Gastrocnemius medialis (tissue), 4 donors: Measurements from ENCODE around the gene MTF1. TPM values are rescaled to one million over a fixed set of nuclear protein-coding genes. Genes with fewer than 3 reads are reported as not detected.

Source experiments
- ATAC-seq, 2 donors: fragments of 150-250 bp; one replicate each; pipeline ENCODE4 v1.9.1; 2016
- DNase-seq, 2 donors: peaks; one replicate each; pipeline ENCODE4 v3.0.0-alpha.2; 2019
- H3K27ac ChIP-seq, 4 donors: fragments of 200-600 bp; sonication (generic); 1 replicate in 1 of 4; 2 replicates in 3 of 4; pipeline ENCODE4 v1.5.1; 2016 to 2018; ENCODE audit warnings: mild to moderate bottlenecking in 2 of 4, moderate library complexity in 1 of 4
- H3K27me3 ChIP-seq, 3 donors: fragments of 200-600 bp; sonication (generic) in 2 of 3; 1 replicate in 1 of 3; 2 replicates in 2 of 3; pipeline versions ENCODE4 v1.5.1 to v1.6.0; 2016 to 2019; ENCODE audit warnings: mild to moderate bottlenecking in 1 of 3, moderate library complexity in 1 of 3
- H3K36me3 ChIP-seq, 2 donors: fragments of 200-600 bp; sonication (generic) in 1 of 2; one replicate each; pipeline ENCODE4 v1.5.1; 2017 to 2018
- H3K4me1 ChIP-seq, 2 donors: fragments of 200-600 bp; sonication (generic) in 1 of 2; one replicate each; pipeline ENCODE4 v1.5.1; 2016 to 2017; ENCODE audit warnings: mild to moderate bottlenecking in 2 of 2
- H3K4me3 ChIP-seq, 4 donors: fragments of 200-600 bp; sonication (generic) in 3 of 4; 1 replicate in 1 of 4; 2 replicates in 3 of 4; pipeline ENCODE4 v1.5.1; 2016 to 2019; ENCODE audit warnings: mild to moderate bottlenecking in 2 of 4
- H3K9me3 ChIP-seq, 3 donors: fragments of 200-600 bp; sonication (generic) in 2 of 3; 1 replicate in 1 of 3; 2 replicates in 2 of 3; pipeline ENCODE4 v1.5.1; 2016 to 2019
- CTCF ChIP-seq, 5 experiments: fragments of 450-650 bp in 3 of 5; fragments of 200-600 bp in 2 of 5; sonication (generic) in 2 of 5; IDR thresholded peaks in 4 of 5; conservative IDR thresholded peaks in 1 of 5; 1 replicate in 4 of 5; 2 replicates in 1 of 5; pipeline ENCODE4 v1.5.1; 2016 to 2019; ENCODE audit warnings: antibody characterized with exemption in 5 of 5, mild to moderate bottlenecking in 3 of 5, moderate library complexity in 3 of 5
- POLR2A ChIP-seq, 2 donors: fragments of 450-650 bp; IDR thresholded peaks; one replicate each; pipeline ENCODE4 v1.6.1; 2017; ENCODE audit warnings: antibody characterized with exemption in 2 of 2, mild to moderate bottlenecking in 2 of 2, moderate library complexity in 2 of 2
- in situ Hi-C, 4 donors: fragments of 200-750 bp; cut with MboI; loops; one replicate each; pipeline versions ENCODE4 v1.15.0 to v1.8.0; 2017; ENCODE audit warnings: low sequenced_read_pairs in 4 of 4
- intact Hi-C: fragments of 100-400 bp; cut with DNase I; formaldehyde crosslinking; loops from one replicate; pipeline ENCODE4 v1.15.1; 2023; ENCODE audit warnings: low total_unique reads
- total RNA-seq, 4 donors: library from RNA; depleted of rRNA; stranded (reverse); fragments of >200 nt; gene quantifications; one replicate each; pipeline versions ENCODE4 v1.1.0 to v1.2.3, GENCODE V29; 2016

The MTF1 gene
- total RNA-seq, 4 donors from 2014 or later, result 4.0 to 9.4 (median 6.4) TPM

GRCh38 chr1:37814252-37814651 lies 45.1 kb downstream of the MTF1 start:
- DNase-seq (peak; percentile 23 to 48), ATAC-seq (peak; percentile 61 to 79)
- Histone ChIP-seq H3K36me3 (peaks cover 0 to 15% of the 10 kb centered on the region in 2 donors), H3K27me3 (no peaks in the 10 kb centered on the region), H3K4me1 (peaks cover 28 to 29% of the 10 kb centered on the region in 2 donors), H3K4me3 (no peak overlapping the region), H3K9me3 (no peaks in the 10 kb centered on the region), H3K27ac (peak overlapping the region; percentile 48 to 68 (median 58))
- intact Hi-C loops (loop anchor here (5.0 kb wide), 1 partner anchor 133 kb away; the partner anchor contains the start of gene INPP5B), in situ Hi-C loops (no loop called here)
- no peak for TF ChIP-seq CTCF (IDR thresholded peaks at IDR 0.05 in 4 of 5, conservative IDR thresholded peaks at IDR 0.05 in 1 of 5)
- no peak for TF ChIP-seq POLR2A (IDR thresholded peaks at IDR 0.05)

GRCh38 chr1:37813529-37814145 lies 45.8 kb downstream of the MTF1 start:
- Histone ChIP-seq H3K4me1 (peaks cover 34% of the 10 kb centered on the region in 2 donors), H3K9me3 (no peaks in the 10 kb centered on the region), H3K4me3 (no peak overlapping the region), H3K36me3 (peaks cover 0 to 9% of the 10 kb centered on the region in 2 donors), H3K27ac (peak overlapping the region; percentile 48 to 68 (median 58)), H3K27me3 (no peaks in the 10 kb centered on the region)
- in situ Hi-C loops (no loop called here), intact Hi-C loops (loop anchor here (5.0 kb wide), 1 partner anchor 134 kb away; the partner anchor contains the start of gene INPP5B)
- no peak for ATAC-seq
- DNase-seq, result no peak
- no peak for TF ChIP-seq CTCF (IDR thresholded peaks at IDR 0.05 in 4 of 5, conservative IDR thresholded peaks at IDR 0.05 in 1 of 5)
- TF ChIP-seq POLR2A (IDR thresholded peaks at IDR 0.05), result no peak

- H3K4me3 ChIP-seq, result no peak overlapping the region
- peaks cover 44% of the 10 kb centered on the region in 2 donors for H3K4me1 ChIP-seq
- H3K27ac ChIP-seq, result peak overlapping the region; percentile 12 to 98 (median 96)
- no peaks in the 10 kb centered on the region for H3K9me3 ChIP-seq
- in situ Hi-C loops, result no loop called here
- H3K27me3 ChIP-seq, result no peaks in the 10 kb centered on the region
- DNase-seq, result peak; percentile 38 to 80
- peak; percentile 6 to 56 for ATAC-seq
- intact Hi-C loops, result loop anchor here (5.0 kb wide), 1 partner anchor 136 kb away; the partner anchor contains the start of gene INPP5B
- peak; percentile 54 to 79 (median 72) for TF ChIP-seq CTCF (IDR thresholded peaks at IDR 0.05 in 4 of 5, conservative IDR thresholded peaks at IDR 0.05 in 1 of 5)
- no peak for TF ChIP-seq POLR2A (IDR thresholded peaks at IDR 0.05)
- peaks cover 0 to 14% of the 10 kb centered on the region in 2 donors for H3K36me3 ChIP-seq
Measured at GRCh38 chr1:37811027-37811655, 48.3 kb downstream of the MTF1 start.

GRCh38 chr1:37809942-37810341 lies 49.5 kb downstream of the MTF1 start:
- ATAC-seq (no peak), DNase-seq (no peak)
- H3K36me3 ChIP-seq, result peaks cover 0 to 18% of the 10 kb centered on the region in 2 donors
- intact Hi-C loops (loop anchor here (2.0 to 5.0 kb wide), 3 partner anchors 117 to 1049 kb away; partner anchors contain the start of genes CDCA8, INPP5B and RRAGC), in situ Hi-C loops (loop anchor here in 2 of 4 donors (5.0 to 10.0 kb wide), 2 partner anchors 47 to 55 kb away; partner anchors contain the start of gene MTF1 (in 1 of the 2))
- peak overlapping the region; percentile 89 to 98 (median 96) for H3K27ac ChIP-seq
- no peaks in the 10 kb centered on the region for H3K27me3 ChIP-seq
- no peak overlapping the region for H3K4me3 ChIP-seq
- no peaks in the 10 kb centered on the region for H3K9me3 ChIP-seq
- H3K4me1 ChIP-seq, result peaks cover 44% of the 10 kb centered on the region in 2 donors
- TF ChIP-seq POLR2A (IDR thresholded peaks at IDR 0.05), result no peak
- TF ChIP-seq CTCF (IDR thresholded peaks at IDR 0.05 in 4 of 5, conservative IDR thresholded peaks at IDR 0.05 in 1 of 5), result no peak
